GM18508 (cell line): Measurements from ENCODE around the gene INHBA.
A peak's percentile ranks its signal among the peaks of the same experiment; 100 is the strongest.

Source experiments
- ATAC-seq: cut with Tn5 transposase; IDR thresholded peaks from one replicate; pipeline ENCODE4 v1.9.1; 2021; ENCODE audit warnings: moderate number of reproducible peaks; ENCODE audit not compliant: insufficient read depth, unreplicated experiment

Gene INHBA

GRCh38 chr7:41715000-41715399 lies 12.1 kb upstream of the INHBA start:
- ATAC-seq = no peak

GRCh38 chr7:41711283-41712064 lies 8.6 kb upstream of the INHBA start:
- no peak for ATAC-seq

GRCh38 chr7:41710838-41711237 lies 7.9 kb upstream of the INHBA start:
- ATAC-seq = no peak

- no peak for ATAC-seq
Observed at GRCh38 chr7:41709621-41710020, 6.7 kb upstream of the INHBA start.

- no peak for ATAC-seq
Observed at GRCh38 chr7:41708581-41709358, 5.9 kb upstream of the INHBA start.

GRCh38 chr7:41706228-41706930 lies 3.5 kb upstream of the INHBA start:
- ATAC-seq = no peak

GRCh38 chr7:41705109-41705901 lies 2.4 kb upstream of the INHBA start:
- ATAC-seq = peak; percentile 82

- ATAC-seq = no peak
Observed at GRCh38 chr7:41701068-41701941, 1.6 kb downstream of the INHBA start.

GRCh38 chr7:41700044-41700471 lies 2.8 kb downstream of the INHBA start:
- ATAC-seq = no peak

- ATAC-seq = no peak
Observed at GRCh38 chr7:41699516-41699915, 3.4 kb downstream of the INHBA start.

GRCh38 chr7:41698726-41699125 lies 4.2 kb downstream of the INHBA start:
- no peak for ATAC-seq

- no peak for ATAC-seq
Observed at GRCh38 chr7:41698114-41698513, 4.8 kb downstream of the INHBA start.

GRCh38 chr7:41696323-41696916 lies 6.5 kb downstream of the INHBA start:
- no peak for ATAC-seq

- no peak for ATAC-seq
Observed at GRCh38 chr7:41695661-41696322, 7.1 kb downstream of the INHBA start.

- ATAC-seq = no peak
Observed at GRCh38 chr7:41694495-41694894, 8.4 kb downstream of the INHBA start.

- no peak for ATAC-seq
Observed at GRCh38 chr7:41693150-41693997, 9.5 kb downstream of the INHBA start.

- ATAC-seq = no peak
Observed at GRCh38 chr7:41692251-41692650, 10.6 kb downstream of the INHBA start.
